ENCODE data around the gene OR56A4.
"Not testable (repeated sequence)": the region's sequence is repeated elsewhere in the genome, so short reads cannot be mapped to it uniquely, and the experiment has no call there.

OR56A4 gene

GRCh38 chr11:5960704-5961320 is 45.9 kb downstream of the OR56A4 start:
- DNase-seq (ENCODE audit: low read depth) = not testable (repeated sequence)

- no peak for DNase-seq (ENCODE audit: low read depth)
Observed at GRCh38 chr11:5955586-5955985, 51.2 kb downstream of the OR56A4 start.
